GM12892 (cell line): ENCODE data around the gene PSMG1.
"Not testable (repeated sequence)": the region's sequence is repeated elsewhere in the genome, so short reads cannot be mapped to it uniquely, and the experiment has no call there.

Experiments
- POLR2A ChIP-seq: IDR thresholded peaks from 2 replicates; pipeline ENCODE4 v1.6.1; 2011; ENCODE audit warnings: low read depth, low read length, control low read depth
- TAF1 ChIP-seq: IDR thresholded peaks from 2 replicates; pipeline ENCODE4 v1.6.1; 2011; ENCODE audit warnings: low read depth, mild to moderate bottlenecking, control low read depth, low read length, borderline replicate concordance

DNA sequence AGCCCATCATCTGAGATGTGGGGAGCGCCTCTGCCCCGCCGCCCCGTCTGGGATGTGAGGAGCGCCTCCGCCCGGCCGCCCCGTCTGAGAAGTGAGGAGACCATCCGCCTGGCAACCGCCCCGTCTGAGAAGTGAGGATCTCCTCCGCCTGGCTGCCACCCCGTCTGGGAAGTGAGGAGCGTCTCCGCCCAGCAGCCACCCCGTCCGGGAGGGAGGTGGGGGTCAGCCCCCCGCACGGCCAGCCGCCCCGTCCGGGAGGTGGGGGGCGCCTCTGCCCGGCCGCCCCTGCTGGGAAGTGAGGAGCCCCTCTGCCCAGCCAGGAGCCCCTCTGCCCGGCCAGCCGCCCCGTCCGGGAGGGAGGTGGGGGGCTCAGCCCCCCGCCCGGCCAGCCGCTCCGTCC lies 26.0 kb downstream of the PSMG1 start:
- not testable (repeated sequence) for TF ChIP-seq TAF1, POLR2A
